ENCODE measurements around the gene PLA2G2A. TPM values are rescaled to one million over a fixed set of nuclear protein-coding genes. Genes with fewer than 3 reads are reported as not detected.
"Not testable (repeated sequence)": the region's sequence is repeated elsewhere in the genome, so short reads cannot be mapped to it uniquely, and the experiment has no call there.

PLA2G2A gene
- total RNA-seq, 1 experiment from 2014 or later = not detected

- in situ Hi-C loops (cut with HindIII; ENCODE audit: low sequenced_read_pairs) = no loop called here
- no peak for DNase-seq (ENCODE audit: low spot score)
These were observed 38.8 kb downstream of the PLA2G2A start for GRCh38 chr1:19940486-19941205.

- in situ Hi-C loops (cut with HindIII; ENCODE audit: low sequenced_read_pairs) = no loop called here
- no peak for DNase-seq (ENCODE audit: low spot score)
These were observed 40.9 kb downstream of the PLA2G2A start for GRCh38 chr1:19938472-19938871.

- in situ Hi-C loops (cut with HindIII; ENCODE audit: low sequenced_read_pairs) = no loop called here
- no peak for DNase-seq (ENCODE audit: low spot score)
These were observed 43.2 kb downstream of the PLA2G2A start for GRCh38 chr1:19936061-19936750.

- in situ Hi-C loops (cut with HindIII; ENCODE audit: low sequenced_read_pairs) = no loop called here
These were observed 45.1 kb downstream of the PLA2G2A start for GRCh38 chr1:19934336-19934735.

GRCh38 chr1:19932866-19933265 is 46.6 kb downstream of the PLA2G2A start:
- DNase-seq (ENCODE audit: low spot score) = no peak
- in situ Hi-C loops (cut with HindIII; ENCODE audit: low sequenced_read_pairs) = no loop called here

More at GRCh38 chr1:19934336-19934735, 45.1 kb downstream of the PLA2G2A start:
- no peak for DNase-seq (ENCODE audit: low spot score)

- DNase-seq (ENCODE audit: low spot score); in situ Hi-C loops (cut with HindIII; ENCODE audit: low sequenced_read_pairs): not testable (repeated sequence)
These were observed 52.3 kb downstream of the PLA2G2A start for GRCh38 chr1:19927130-19927421.

- in situ Hi-C loops (cut with HindIII; ENCODE audit: low sequenced_read_pairs) = no loop called here
- no peak for DNase-seq (ENCODE audit: low spot score)
These were observed 52.9 kb downstream of the PLA2G2A start for GRCh38 chr1:19926296-19927129.

Other genes with a start within 250 kb of the PLA2G2A start
- 10.1 and 12.6 TPM in 2 replicates for gene TMCO4, start 179.7 kb downstream of the PLA2G2A start, total RNA-seq (2014; rRNA removed; shearing (Covaris generic))
- not detected in 2 replicates for gene RNF186, start 164.3 kb downstream of the PLA2G2A start, total RNA-seq (2014; rRNA removed; shearing (Covaris generic))
- gene OTUD3, start 97.2 kb downstream of the PLA2G2A start, total RNA-seq (2014; rRNA removed; shearing (Covaris generic)) = 4.4 and 8.8 TPM in 2 replicates
- not detected in 2 replicates for gene PLA2G2E, start 56.0 kb downstream of the PLA2G2A start, total RNA-seq (2014; rRNA removed; shearing (Covaris generic))
- not detected in 2 replicates for gene PLA2G5, start 90.6 kb upstream of the PLA2G2A start, total RNA-seq (2014; rRNA removed; shearing (Covaris generic))
- gene PLA2G2D, start 139.9 kb upstream of the PLA2G2A start, total RNA-seq (2014; rRNA removed; shearing (Covaris generic)) = not detected in 2 replicates
- not detected in 2 replicates for gene PLA2G2F, start 159.7 kb upstream of the PLA2G2A start, total RNA-seq (2014; rRNA removed; shearing (Covaris generic))
- gene UBXN10, start 206.5 kb upstream of the PLA2G2A start, total RNA-seq (2014; rRNA removed; shearing (Covaris generic)) = 0.98 and 3.5 TPM in 2 replicates
- not detected in 2 replicates for gene PLA2G2C, start 206.9 kb upstream of the PLA2G2A start, total RNA-seq (2014; rRNA removed; shearing (Covaris generic))